Measurements from ENCODE around the gene PCSK6.

PCSK6 gene

DNA sequence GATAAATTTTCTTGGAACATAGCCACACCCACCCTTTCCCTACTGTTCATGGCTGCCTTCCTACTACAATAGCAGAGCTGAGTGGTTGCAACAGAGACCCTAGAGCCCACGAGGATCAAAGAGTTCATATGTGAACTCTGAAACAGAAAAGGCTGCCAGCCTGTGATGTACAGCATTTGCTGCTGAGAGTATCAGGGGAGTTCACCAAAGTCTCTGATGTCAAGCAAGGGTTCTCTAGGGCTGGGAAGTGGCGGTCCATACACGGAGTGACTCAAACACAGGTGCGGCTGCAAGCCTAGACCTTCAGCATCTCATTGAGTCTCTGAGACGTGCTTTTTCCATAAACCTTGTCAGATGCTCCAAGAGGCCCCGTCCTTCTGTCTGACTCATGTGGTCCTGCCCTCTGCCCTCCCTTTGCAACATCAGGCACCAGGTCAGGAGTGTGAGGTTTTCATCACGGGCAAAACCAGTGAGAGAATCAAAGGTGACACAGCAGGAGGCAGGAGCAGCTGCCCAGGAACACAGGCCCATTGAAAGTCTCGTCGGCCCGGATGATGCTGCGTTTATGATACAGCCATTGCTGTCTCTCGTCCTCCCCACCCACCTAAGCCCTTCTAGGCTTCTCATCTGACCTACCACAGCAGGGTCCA is 42.9 kb downstream of the PCSK6 start:
- DNase-seq (ENCODE audit: low spot score), result no peak

DNA sequence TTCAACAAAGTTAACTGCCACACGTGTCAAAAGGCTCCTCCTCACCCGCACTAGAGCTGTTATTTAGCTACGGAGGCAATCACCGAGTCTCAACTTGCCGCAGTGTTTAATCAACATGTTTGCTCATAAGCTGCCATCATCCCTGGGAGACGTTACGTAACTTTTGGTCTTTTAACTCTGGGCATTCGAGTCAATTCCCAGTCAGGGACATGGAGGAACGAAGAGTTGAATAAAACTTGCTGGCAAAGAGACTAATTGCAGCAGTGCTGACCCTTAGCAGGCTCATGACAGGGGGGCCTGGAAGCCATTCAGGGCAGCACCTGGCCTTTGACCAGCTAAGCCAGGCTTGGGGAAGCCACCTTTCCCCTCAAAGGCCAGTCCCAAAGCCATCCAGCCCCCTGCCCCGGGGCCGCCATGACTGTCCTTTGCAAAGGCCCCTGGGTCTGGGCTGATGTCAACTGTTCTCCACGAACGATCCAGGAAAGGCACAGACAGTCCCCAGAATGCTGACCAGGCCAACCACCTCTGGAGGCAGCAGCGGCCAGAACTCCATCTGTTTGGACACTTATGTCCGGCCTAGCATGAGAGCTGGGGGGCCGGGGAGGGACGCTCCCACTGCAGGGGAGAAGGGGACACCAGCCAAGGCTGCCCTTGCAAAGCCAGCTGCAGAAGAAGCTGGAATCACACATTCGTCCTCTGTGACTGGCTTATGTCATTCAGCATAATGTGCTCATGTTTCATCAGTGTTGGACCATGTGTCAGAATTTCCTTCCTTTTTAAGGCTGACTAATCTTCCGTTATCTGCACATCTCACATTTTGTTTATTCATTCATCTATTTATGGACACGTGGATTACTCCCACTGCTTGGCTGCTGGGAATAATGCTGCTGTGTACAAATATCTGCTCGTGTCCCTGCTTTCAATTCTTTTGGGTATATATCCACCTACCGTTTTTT is 43.7 kb downstream of the PCSK6 start:
- no peak for DNase-seq (ENCODE audit: low spot score)

DNA sequence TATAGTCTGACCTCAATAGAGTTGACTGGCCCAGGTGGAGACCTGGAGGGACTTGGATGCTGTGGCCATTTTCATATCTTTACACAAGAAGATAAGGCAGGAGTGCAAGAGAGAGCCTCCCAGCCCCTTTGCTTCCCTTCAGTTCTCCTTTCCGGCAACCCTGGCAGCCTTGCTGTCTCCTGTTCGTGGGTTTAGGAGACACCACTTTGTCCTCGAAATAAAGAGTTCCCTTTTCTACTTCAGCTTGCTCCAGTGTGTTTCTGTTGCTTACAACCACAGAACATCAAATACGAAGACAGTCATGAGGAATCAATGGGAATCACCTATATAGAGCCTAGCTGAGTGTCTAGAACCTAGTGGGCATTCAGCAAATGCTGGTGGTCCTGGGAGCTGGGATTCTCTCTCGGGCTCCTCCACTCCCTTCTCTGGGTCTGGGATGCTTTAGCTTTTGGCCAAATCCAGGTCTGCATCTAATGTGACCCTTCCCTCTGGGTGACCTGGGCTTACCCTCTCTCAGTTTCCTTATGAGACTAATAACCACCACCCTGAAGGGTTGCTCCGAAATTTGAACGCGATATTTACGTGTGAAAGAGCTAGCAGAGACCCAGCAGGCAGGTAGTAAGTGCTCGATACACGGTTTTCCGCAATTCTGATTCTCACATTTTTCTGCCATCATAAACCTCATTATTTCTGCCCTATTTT is 44.5 kb downstream of the PCSK6 start:
- DNase-seq (ENCODE audit: low spot score), result no peak

DNA sequence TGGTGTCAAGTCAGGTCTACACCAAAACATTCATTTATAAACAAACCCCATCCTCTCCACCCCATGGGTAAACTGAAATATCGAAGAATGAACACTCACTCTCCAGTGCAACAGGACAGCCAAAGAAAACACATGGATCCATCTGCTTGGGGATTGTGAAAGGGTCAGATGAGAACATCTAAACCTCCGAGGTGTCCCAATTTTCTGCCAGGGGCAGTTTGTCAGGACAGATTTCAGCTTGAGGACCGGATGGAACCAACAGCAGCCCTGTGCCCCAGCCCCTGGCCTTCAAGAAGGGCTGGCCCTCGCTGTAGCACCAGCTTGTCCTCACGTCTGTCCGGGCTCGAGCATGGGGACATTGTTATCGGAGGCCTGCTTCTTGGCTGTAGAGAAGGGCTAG is 45.5 kb downstream of the PCSK6 start:
- DNase-seq (ENCODE audit: low spot score), result no peak

DNA sequence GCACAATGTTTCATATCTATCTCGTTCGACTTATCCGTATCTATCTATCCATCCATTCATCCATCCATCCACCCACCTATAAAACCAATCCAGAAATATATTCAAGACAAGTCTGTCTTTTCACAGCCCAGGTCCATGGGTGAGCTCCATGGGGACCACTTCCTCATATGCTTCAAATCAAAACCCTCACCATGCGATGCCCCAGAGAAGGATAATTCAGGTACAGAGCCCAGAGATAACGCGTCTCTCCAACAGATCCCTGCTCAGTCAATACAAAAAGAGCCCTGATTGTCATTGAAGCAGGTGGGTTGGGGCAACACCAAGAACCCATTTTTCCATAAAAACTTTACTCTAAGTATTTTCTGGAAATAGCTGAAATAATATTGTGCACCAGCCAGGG is 47.2 kb downstream of the PCSK6 start:
- no peak for DNase-seq (ENCODE audit: low spot score)

DNA sequence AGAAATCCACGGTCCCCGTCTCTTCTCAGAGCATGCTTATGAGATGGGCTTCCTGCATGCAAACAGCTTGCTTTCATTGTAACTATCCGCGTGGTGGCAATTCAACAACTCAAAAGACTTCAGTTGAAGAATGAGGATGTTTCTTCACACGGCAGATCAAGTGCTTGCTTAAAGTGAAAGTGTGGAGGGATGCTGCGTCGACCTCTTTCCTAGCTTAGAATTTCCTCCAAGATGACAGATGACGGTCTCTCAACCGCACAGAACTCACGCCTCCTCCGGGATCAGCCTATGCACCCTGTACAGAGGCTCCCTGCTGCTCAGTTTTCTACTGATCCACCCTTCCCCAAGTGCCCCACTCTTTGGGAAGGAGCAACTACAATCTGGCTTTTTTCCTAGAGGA is 47.8 kb downstream of the PCSK6 start:
- no peak for DNase-seq (ENCODE audit: low spot score)

DNA sequence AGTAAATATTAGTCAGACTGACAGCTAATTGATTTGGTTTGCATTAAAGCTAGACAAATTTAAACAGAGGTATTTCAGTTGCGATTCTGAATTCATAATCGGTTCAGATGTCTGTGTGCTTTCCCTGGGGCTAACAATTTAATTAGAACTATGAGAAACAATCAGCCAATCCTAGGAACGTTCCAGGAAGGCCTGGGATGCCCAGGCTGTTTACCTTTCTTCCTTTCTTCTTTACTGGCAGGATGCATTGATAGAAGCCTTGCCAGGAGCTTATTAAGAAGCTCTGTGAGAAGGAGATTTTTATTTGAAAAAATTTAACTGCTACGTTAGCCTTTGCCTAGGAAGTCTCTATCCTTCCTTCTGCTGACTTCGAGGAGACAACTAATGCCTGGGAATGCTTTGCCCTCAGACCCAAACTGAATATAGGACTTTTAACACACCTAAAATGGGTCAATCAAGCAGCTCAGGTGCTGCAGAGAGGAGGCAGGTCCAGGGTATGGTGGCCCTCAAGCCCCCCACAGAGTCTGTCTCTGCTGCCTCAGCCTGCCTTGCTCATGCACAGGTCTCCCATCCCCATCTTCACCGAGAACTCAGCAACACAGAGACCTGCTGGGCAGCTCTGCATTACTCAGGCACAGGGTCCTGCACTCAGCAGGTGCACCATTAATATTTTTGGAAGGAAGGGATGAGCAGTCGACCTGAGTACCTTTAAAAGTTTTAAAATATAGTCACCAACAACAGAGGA is 48.5 kb downstream of the PCSK6 start:
- no peak for DNase-seq (ENCODE audit: low spot score)

DNA sequence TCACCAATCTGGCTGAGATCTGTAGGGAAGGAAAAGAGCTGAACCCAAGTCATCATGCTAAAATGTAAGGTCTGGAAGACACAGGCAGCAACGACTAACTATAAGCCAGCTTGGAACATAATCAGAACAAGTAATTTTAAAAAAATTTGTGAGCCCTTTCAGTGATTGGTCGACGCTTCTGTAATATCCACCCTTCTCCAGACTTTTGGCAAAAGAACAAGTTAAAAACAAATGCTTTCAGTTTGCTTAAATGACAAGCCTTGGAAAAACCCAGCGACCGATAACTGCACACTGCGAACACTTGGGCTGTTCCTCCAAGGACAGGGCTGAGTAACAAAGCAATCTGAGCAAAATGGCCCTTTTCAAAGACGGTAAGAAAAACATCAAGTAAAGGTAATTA is 49.6 kb downstream of the PCSK6 start:
- no peak for DNase-seq (ENCODE audit: low spot score)

DNA sequence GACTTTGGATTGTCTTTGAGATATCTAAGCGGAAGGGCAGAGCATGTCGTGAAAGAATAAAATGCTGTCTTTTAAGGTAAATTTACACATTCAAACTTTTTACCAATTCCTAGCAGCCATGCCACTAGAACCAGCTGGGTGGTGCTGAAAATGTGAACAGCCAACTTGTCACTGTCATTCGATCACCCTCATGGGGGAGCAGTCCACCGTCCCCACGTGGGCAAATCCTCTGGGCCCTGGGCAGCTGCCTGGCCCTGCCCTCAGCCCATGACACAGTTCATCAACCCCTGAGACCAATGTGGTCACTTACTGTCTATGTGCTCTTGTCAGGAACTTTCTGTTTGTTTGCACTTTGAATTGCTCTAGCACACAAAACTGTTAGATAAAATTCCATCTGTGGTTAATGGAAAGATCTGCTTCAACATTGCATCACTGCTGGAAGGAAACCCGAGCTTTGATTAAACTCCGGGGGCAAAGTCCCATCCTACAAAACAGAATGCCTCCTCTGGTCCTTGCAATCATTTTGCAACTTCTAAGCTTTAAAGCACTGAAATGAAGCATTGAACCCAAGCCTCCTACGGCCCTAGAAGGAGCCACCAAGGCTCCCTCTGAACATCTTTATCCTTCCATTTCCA is 50.1 kb downstream of the PCSK6 start:
- DNase-seq (ENCODE audit: low spot score), result peak; percentile 65

DNA sequence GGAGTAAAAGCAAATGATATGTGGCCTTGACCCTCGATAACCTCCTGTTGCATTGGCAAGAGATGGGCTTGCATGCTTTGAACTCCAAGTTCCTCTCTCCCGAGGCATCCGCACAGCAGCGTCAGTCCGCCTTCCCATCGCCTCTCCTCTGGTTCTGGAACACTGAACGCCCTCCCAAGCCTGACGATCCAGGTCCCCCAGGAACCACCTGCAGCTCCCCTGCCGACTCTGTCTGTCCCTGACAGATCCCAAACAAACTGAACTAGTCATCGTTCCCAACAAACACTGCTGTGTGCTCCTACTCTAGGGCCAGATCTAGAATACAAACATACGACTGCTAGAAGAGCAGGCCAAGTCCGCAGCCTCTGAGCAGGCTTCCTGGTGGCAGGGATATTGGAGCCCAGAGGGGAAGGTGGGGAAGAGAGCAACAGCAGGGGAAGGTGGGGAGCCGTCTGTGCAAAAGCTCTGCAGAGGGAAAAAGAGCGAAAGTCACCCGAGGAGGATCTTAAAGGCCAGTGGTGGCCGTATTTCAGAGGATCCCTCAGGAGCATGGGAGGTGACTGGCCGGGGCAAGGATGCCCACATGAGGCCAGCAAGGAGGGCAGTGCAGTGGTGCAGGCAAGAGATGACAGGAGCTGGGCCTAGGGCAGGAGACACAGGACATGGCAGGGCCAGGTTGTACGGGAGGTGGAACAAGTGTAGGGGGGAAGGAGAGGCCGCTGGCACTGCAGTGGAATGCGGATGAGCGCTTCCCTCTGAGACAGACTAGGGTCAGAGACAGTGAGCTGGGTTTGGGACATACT is 50.8 kb downstream of the PCSK6 start:
- DNase-seq (ENCODE audit: low spot score), result no peak

DNA sequence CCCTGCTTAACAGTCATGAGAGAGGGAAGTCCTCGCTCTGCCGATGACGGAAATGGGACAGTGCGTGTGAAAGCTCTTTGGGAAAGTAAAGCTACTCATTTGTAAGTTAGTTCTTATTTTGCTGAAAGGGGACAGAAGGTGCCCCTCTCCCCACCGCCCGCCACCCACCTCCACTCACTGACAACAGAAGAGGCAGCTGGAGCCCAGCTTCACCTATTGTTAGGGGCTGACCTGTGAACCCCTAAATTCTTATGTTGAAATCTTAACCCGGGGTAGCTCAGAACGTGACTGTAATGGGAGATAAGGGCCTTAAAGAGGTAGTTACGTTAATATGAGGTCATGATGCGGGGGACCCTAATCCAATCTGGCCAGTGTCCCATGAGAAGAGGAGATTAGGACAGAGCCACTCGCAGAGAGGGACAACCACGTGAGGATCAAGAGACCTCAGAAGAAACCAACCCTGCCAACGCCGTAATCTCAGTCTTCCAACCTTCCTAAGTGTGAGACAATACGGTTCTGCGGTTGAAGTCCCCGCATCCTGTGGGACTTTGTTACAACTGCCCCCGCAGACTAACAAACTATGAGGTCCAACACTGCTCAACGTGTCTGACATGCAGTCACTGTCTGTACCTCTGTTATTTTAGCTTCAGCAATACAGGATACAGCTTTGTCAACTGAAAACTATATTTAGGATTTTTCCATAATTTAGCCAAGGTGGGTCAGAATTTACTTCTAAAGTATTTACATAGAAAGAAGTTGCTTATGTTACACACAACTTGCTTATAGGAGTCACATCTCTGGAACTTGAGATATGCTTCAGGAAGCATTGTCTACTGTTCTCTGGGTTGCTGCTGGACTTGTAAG is 51.7 kb downstream of the PCSK6 start:
- DNase-seq (ENCODE audit: low spot score), result no peak

DNA sequence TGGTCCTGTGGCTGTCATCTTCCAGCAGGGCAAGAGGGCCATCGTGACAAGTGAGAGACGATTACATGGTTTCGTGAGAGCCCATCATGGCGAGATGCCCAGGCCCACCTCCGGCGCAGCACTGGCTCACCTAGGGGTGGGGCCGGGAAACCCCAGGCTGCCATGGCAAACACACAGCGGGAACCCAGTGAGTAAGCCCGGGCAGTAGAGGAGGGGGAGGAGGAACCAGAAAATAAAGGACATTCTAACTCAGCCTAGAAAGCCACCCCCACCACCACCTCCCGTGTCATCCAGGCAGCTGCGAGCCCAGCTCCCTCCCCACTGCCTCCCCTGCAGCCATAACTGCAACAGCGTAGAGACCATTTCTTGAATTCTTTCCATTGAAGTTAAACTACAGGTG is 52.3 kb downstream of the PCSK6 start:
- no peak for DNase-seq (ENCODE audit: low spot score)

DNA sequence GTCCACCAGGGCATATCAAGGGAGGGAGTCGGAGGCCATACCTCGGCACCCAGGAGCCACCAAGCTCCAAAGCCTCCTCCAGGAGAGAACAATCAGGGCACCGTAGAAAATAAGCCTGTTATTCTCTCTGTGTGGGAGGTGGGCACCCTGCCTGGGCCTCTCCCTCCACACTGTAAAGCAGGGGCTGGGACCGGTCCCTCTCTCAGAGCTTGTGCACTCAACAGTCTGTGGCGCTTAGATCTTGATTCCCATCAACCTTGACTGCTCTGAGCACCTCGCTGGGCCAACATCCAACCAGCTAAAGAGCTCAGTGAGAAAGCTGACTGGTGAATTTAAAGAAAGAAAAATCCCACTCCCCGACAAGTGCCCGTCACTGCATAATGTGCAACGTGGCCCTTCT is 53.0 kb downstream of the PCSK6 start:
- no peak for DNase-seq (ENCODE audit: low spot score)

DNA sequence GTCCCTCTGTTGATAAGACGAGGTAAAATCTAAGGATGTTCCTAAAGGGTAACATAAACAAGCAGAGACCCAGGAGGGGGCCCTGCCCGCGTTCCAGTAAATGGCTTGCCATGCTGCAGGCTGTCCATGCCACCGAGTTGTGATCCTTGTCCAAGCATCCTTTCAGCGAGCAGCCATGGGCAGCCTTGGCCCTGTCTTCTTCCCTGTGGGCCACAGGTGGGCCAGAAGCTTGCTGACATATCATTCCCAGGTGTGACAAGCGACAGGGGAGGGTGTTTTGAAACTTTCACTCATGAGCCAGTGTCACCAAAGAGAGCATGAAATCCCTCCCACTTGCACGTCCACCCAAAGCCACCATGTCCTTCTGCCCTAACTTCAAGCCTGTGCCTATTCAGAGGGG is 53.7 kb downstream of the PCSK6 start:
- no peak for DNase-seq (ENCODE audit: low spot score)

DNA sequence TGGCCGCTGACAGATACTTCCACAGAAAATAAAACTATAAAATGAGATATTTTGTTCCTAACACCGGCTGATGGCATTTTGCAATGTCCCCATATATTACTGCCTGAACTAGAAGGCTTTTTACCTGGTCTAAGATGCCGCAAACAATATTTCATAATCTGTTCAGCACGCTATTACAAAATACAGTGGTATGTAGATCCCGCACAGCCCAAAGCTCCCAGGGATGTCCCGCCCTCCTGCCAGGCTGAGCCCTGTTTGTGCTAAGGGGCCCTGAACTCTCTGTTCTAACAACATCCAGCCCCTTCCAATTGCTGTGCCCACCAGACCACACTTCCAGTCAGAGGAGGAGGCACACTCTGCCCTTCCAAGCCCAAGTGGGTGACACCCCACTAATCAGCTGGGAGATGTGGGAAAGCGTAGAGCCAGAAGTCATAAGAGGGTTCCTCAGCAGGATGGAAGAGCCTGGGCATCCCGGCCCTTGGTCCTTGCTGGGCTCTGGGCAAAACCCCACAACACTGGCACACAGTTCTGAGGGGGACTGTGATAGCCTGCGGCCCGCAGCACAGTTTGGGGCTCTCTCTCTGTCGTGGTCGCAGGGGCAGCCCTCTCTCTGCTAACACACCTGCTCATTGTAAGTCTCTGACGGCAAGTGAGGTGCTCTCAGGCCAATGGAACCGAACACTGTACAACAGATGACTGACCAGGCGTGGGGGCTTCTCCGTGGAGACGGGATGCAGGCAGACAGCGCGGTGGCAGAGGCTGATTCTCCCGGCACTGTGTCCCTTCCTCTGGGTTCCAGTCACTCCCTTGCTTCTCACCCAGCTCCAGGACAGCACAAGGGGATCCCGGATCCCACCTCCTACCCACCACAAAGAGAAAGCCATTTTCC is 55.2 kb downstream of the PCSK6 start:
- DNase-seq (ENCODE audit: low spot score), result no peak

DNA sequence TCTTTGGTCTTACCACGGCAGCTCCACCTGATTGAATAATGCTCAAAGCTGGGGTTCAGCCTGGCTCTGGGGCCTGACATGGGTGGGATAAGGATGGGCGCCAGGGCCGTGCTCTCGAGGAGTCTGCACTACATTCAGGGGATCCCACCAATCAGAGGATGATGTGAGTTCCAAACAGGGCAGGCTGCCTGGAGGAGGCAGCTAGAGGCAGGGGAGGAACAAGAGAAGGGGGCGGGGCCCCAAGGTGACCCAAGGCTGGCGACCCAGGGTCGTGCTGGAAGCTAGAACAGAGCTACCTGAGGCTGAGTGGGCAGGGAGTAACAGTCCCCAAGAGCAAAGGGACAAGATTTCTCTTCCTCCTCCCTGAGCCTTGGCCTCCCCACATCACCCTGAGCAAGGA is 56.1 kb downstream of the PCSK6 start:
- DNase-seq (ENCODE audit: low spot score), result no peak

DNA sequence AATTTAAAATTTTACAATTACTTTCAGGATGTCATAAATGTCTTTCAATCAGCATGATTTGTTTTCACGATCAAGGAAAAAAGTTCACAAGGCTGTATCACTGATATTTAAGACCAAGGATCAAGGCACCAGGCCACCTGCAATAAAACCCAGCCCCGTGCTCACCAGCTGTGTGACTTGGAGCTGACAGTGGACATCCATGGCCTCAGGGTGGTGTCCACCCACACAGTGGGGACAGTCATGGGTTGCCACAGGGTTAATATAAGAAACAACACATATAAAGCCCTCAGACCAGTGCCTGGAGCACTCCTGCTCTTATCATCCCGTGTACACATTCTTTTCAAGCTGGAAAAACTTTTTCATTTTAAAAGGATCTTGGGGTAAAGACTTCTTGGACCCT is 56.5 kb downstream of the PCSK6 start:
- no peak for DNase-seq (ENCODE audit: low spot score)

DNA sequence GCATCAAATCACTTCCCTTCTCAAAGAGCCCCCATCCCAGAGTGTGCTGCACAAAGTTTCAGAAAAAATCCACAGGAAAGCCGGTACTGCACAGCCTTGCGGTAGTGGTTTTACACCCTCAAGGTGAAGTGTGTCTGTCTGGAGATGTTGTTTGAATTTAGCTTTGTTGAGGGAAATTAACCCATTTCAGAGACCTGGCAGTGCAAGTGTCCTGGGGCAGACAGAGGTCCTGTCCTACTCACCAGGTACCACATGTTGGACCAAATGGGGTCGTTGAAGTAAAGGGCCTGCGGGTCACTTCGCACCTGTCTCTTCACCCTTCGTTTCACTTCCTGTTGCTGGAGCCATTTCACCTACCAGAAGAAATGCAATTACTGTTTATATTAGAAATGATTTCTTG is 57.8 kb downstream of the PCSK6 start:
- no peak for DNase-seq (ENCODE audit: low spot score)

DNA sequence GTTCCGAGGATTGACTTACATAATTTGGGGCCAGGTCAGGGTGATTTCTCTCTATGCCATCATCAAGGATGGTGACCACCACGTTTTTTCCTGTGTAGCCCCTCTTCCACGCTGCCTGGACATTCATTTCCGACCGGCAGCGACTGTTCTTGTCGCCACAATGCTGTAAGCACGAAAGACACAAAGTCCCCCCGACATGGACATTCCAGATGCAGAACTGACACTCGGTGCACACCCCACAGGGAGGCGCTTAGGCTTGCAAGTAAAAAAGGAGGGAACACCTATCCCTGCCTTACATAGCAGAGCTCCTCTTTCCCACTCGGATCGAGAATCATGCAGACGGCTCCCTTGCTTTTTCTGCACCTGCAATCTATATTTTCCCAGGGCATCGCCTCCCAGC is 58.2 kb downstream of the PCSK6 start:
- DNase-seq (ENCODE audit: low spot score), result no peak

All from SW480 (cell line).